Measurements from ENCODE around the gene MGMT.

MGMT gene

GRCh38 chr10:129459762-129460539, 7.1 kb upstream of the MGMT start:
- no peak for DNase-seq

- no peak for DNase-seq
Observed at GRCh38 chr10:129462257-129462795, 4.7 kb upstream of the MGMT start.

- DNase-seq: no peak
Observed at GRCh38 chr10:129464251-129464650, 2.8 kb upstream of the MGMT start.

- no peak for DNase-seq
Observed at GRCh38 chr10:129465796-129466702, 992 bp upstream of the MGMT start.

- DNase-seq: no peak
Observed at GRCh38 chr10:129467359-129468064, 471 bp downstream of the MGMT start.

GRCh38 chr10:129468187-129468586, 1.1 kb downstream of the MGMT start:
- DNase-seq: no peak

- no peak for DNase-seq
Observed at GRCh38 chr10:129470103-129470851, 3.2 kb downstream of the MGMT start.

GRCh38 chr10:129471447-129472175, 4.6 kb downstream of the MGMT start:
- DNase-seq: no peak

- DNase-seq: no peak
Observed at GRCh38 chr10:129472696-129473555, 5.9 kb downstream of the MGMT start.

GRCh38 chr10:129474642-129475041, 7.6 kb downstream of the MGMT start:
- DNase-seq: no peak

- no peak for DNase-seq
Observed at GRCh38 chr10:129476431-129476830, 9.4 kb downstream of the MGMT start.

- no peak for DNase-seq
Observed at GRCh38 chr10:129477051-129477450, 10.0 kb downstream of the MGMT start.

- no peak for DNase-seq
Observed at GRCh38 chr10:129481641-129482040, 14.6 kb downstream of the MGMT start.

GRCh38 chr10:129483430-129484010, 16.5 kb downstream of the MGMT start:
- no peak for DNase-seq

GRCh38 chr10:129486805-129487204, 19.8 kb downstream of the MGMT start:
- no peak for DNase-seq

GRCh38 chr10:129491123-129491734, 24.2 kb downstream of the MGMT start:
- DNase-seq: no peak

GRCh38 chr10:129494176-129494575, 27.1 kb downstream of the MGMT start:
- no peak for DNase-seq

GRCh38 chr10:129494740-129495139, 27.7 kb downstream of the MGMT start:
- no peak for DNase-seq

GRCh38 chr10:129495256-129495655, 28.2 kb downstream of the MGMT start:
- no peak for DNase-seq

GRCh38 chr10:129495698-129496097, 28.7 kb downstream of the MGMT start:
- no peak for DNase-seq
